ENCODE measurements around the gene RUNX1.
A peak's percentile ranks its signal among the peaks of the same experiment; 100 is the strongest.

RUNX1 gene

GRCh38 chr21:34889320-34889675 is 159.8 kb downstream of the RUNX1 start:
- TF ChIP-seq CTCF (IDR thresholded peaks at IDR 0.05; ENCODE audit: insufficient read depth, low read length, poor library complexity, severe bottlenecking), result no peak
- H3K27me3 ChIP-seq (replicated peaks; ENCODE audit: control insufficient read depth, insufficient read depth, low read length), result no peaks in the 10 kb centered on the region; the same call in 1 of the 2 replicates
- no peaks in the 10 kb centered on the region; the same call in 1 of the 2 replicates for H3K36me3 ChIP-seq (ENCODE audit: control insufficient read depth, insufficient read depth, low read length)
- DNase-seq (ENCODE audit: extremely low read depth, insufficient read length), result peak; percentile 82
- H3K4me3 ChIP-seq (replicated peaks; ENCODE audit: low read depth, low read length), result peak overlapping the region; percentile 72

DNA sequence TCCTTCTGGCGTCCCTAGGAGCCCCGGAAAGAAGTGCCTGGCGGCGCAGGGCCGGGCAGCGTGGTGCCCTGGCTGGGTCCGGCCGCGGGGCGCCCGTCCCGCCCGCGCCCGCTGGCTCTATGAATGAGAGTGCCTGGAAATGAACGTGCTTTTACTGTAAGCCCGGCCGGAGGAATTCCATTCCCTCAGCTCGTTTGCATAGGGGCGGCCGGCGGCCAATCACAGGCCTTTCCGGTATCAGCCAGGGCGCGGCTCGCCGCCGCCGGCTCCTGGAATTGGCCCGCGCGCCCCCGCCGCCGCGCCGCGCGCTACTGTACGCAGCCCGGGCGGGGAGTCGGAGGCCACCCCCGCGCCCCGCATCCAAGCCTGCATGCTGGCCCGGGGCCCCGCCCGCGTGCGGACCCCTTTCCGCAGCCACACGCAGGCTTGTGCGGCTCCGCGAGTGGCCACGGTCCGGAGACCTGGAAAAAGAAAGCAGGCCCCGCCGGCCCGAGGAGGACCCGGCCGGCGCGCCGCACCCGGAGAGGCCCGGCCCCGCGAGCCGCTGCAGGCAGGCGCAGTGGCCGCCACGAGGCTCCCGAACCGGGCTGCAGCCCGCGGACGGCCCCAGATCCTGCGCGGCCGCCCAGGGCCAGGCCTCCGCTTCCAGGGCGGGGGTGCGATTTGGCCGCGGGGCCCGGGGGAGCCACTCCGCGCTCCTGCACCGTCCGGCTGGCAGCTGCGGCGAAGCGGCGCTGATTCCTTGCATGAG is 160.4 kb downstream of the RUNX1 start:
- peak overlapping the region; percentile 72 for H3K4me3 ChIP-seq (replicated peaks; ENCODE audit: low read depth, low read length)
- TF ChIP-seq CTCF (IDR thresholded peaks at IDR 0.05; ENCODE audit: insufficient read depth, low read length, poor library complexity, severe bottlenecking), result no peak
- no peaks in the 10 kb centered on the region; the same call in 1 of the 2 replicates for H3K27me3 ChIP-seq (replicated peaks; ENCODE audit: control insufficient read depth, insufficient read depth, low read length)
- H3K36me3 ChIP-seq (ENCODE audit: control insufficient read depth, insufficient read depth, low read length), result no peaks in the 10 kb centered on the region; the same call in 1 of the 2 replicates
- DNase-seq (ENCODE audit: extremely low read depth, insufficient read length), result peak; percentile 87

- H3K36me3 ChIP-seq (ENCODE audit: control insufficient read depth, insufficient read depth, low read length), result no peaks in the 10 kb centered on the region; the same call in 1 of the 2 replicates
- no peak for TF ChIP-seq CTCF (IDR thresholded peaks at IDR 0.05; ENCODE audit: insufficient read depth, low read length, poor library complexity, severe bottlenecking)
- H3K27me3 ChIP-seq (replicated peaks; ENCODE audit: control insufficient read depth, insufficient read depth, low read length), result no peaks in the 10 kb centered on the region; the same call in 1 of the 2 replicates
- peak overlapping the region; percentile 72 for H3K4me3 ChIP-seq (replicated peaks; ENCODE audit: low read depth, low read length)
- DNase-seq (ENCODE audit: extremely low read depth, insufficient read length), result peak; percentile 88
Observed at GRCh38 chr21:34887725-34888568, 161.2 kb downstream of the RUNX1 start.

- no peaks in the 10 kb centered on the region; the same call in 1 of the 2 replicates for H3K27me3 ChIP-seq (replicated peaks; ENCODE audit: control insufficient read depth, insufficient read depth, low read length)
- H3K4me3 ChIP-seq (replicated peaks; ENCODE audit: low read depth, low read length), result peak overlapping the region; percentile 72
- no peak for DNase-seq (ENCODE audit: extremely low read depth, insufficient read length)
- TF ChIP-seq CTCF (IDR thresholded peaks at IDR 0.05; ENCODE audit: insufficient read depth, low read length, poor library complexity, severe bottlenecking), result no peak
- no peaks in the 10 kb centered on the region; the same call in 1 of the 2 replicates for H3K36me3 ChIP-seq (ENCODE audit: control insufficient read depth, insufficient read depth, low read length)
Observed at GRCh38 chr21:34887105-34887442, 162.0 kb downstream of the RUNX1 start.

- Histone ChIP-seq H3K36me3 (ENCODE audit: control insufficient read depth, insufficient read depth, low read length) (no peaks in the 10 kb centered on the region; the same call in 1 of the 2 replicates), H3K4me3 (replicated peaks; ENCODE audit: low read depth, low read length) (peak overlapping the region; percentile 72), H3K27me3 (replicated peaks; ENCODE audit: control insufficient read depth, insufficient read depth, low read length) (no peaks in the 10 kb centered on the region; the same call in 1 of the 2 replicates)
- no peak for TF ChIP-seq CTCF (IDR thresholded peaks at IDR 0.05; ENCODE audit: insufficient read depth, low read length, poor library complexity, severe bottlenecking)
- DNase-seq (ENCODE audit: extremely low read depth, insufficient read length), result peak; percentile 59
Observed at GRCh38 chr21:34886240-34887104, 162.6 kb downstream of the RUNX1 start.
